Measurements from ENCODE around the gene LMF1. TPM values are rescaled to one million over a fixed set of nuclear protein-coding genes. Genes with fewer than 3 reads are reported as not detected.

LMF1 gene
- total and polyA plus RNA-seq, 8 donors: 7.6 to 121 (median 15.8) TPM

DNA sequence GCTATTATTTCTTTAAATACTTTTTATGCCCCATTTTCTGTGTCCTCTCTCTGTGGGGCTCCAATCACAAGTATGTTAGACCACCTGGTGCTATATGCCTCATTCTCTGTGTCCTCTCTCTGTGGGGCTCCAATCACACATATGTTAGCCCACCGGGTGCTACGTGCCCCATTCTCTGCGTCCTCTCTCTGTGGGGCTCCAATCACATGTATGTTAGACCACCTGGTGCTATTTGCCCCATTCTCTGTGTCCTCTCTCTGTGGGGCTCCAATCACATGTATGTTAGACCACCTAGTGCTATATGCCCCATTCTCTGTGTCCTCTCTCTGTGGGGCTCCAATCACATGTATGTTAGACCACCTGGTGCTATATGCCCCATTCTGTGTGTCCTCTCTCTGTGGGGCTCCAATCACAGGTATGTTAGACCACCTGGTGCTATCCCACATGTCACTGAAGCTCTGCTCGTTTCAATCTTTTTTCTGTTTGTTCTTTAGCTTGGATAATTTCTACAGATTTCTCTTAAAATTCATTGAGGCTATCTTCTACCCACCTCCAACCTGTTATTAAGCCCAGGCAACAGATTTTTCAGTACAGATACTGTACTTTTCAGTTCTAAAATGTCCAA lies 28.2 kb downstream of the LMF1 start:
- no peak overlapping the region for H3K27ac ChIP-seq
- 87 to 98% (median 93%) methylated on average over 4 of the region's 4 CpGs for WGBS, 5 donors
- intact Hi-C loops (cut with DNase I; ENCODE audit: low total_unique reads): no loop called here
- no peak for DNase-seq
- H3K9me3 ChIP-seq: peaks cover 0 to 23% (median 15%) of the 10 kb centered on the region in 4 donors
- no peak overlapping the region for H3K4me3 ChIP-seq
- TF ChIP-seq POLR2A (IDR thresholded peaks at IDR 0.05) (no peak), EP300 (IDR thresholded peaks at IDR 0.05) (no peak), POLR2AphosphoS5 (IDR thresholded peaks at IDR 0.05) (no peak)
- TF ChIP-seq, protein P1, sequence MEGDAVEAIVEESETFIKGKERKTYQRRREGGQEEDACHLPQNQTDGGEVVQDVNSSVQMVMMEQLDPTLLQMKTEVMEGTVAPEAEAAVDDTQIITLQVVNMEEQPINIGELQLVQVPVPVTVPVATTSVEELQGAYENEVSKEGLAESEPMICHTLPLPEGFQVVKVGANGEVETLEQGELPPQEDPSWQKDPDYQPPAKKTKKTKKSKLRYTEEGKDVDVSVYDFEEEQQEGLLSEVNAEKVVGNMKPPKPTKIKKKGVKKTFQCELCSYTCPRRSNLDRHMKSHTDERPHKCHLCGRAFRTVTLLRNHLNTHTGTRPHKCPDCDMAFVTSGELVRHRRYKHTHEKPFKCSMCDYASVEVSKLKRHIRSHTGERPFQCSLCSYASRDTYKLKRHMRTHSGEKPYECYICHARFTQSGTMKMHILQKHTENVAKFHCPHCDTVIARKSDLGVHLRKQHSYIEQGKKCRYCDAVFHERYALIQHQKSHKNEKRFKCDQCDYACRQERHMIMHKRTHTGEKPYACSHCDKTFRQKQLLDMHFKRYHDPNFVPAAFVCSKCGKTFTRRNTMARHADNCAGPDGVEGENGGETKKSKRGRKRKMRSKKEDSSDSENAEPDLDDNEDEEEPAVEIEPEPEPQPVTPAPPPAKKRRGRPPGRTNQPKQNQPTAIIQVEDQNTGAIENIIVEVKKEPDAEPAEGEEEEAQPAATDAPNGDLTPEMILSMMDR (IDR thresholded peaks at IDR 0.05): no peak
- H3K4me1 ChIP-seq: no peaks in the 10 kb centered on the region
- no peaks in the 10 kb centered on the region for H3K27me3 ChIP-seq
- peaks cover 0 to 89% (median 65%) of the 10 kb centered on the region in 4 donors for H3K36me3 ChIP-seq

GRCh38 chr16:939941-940340 lies 30.8 kb downstream of the LMF1 start:
- Histone ChIP-seq H3K27me3 (no peaks in the 10 kb centered on the region), H3K36me3 (peaks cover 0 to 70% (median 51%) of the 10 kb centered on the region in 4 donors), H3K4me1 (no peaks in the 10 kb centered on the region), H3K27ac (no peak overlapping the region), H3K4me3 (no peak overlapping the region), H3K9me3 (peaks cover 0 to 23% (median 15%) of the 10 kb centered on the region in 4 donors)
- TF ChIP-seq, protein P1 (IDR thresholded peaks at IDR 0.05): no peak
- TF ChIP-seq POLR2AphosphoS5 (IDR thresholded peaks at IDR 0.05) (no peak), EP300 (IDR thresholded peaks at IDR 0.05) (no peak), POLR2A (IDR thresholded peaks at IDR 0.05) (no peak)
- 91 to 97% (median 95%) methylated on average over 14 to 17 of the region's 17 CpGs for WGBS, 5 donors
- DNase-seq: no peak
- intact Hi-C loops (cut with DNase I; ENCODE audit: low total_unique reads): no loop called here

DNA sequence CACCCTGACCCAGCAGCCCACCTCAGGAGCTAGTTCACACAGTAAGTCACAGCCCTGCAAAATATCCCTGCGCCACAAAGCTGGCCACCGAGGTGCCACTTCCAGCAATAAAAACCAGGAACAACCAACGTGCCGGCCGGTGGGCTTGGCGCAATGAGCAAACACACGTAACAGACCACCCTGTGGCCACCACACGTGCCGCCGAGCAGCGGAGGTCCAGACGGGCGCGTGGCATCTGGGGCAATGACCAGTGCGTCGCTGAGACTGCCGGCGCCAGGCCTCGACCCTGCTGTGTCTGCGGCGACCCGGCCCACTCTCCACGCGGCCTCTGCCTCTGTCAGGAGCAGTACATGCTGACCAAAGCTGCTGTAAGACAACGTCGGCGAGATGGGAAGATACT lies 31.5 kb downstream of the LMF1 start:
- Histone ChIP-seq H3K4me1 (no peaks in the 10 kb centered on the region), H3K4me3 (no peak overlapping the region), H3K27ac (no peak overlapping the region), H3K27me3 (no peaks in the 10 kb centered on the region), H3K9me3 (peaks cover 0 to 23% (median 15%) of the 10 kb centered on the region in 4 donors), H3K36me3 (peaks cover 0 to 69% (median 50%) of the 10 kb centered on the region in 4 donors)
- TF ChIP-seq POLR2A (IDR thresholded peaks at IDR 0.05) (no peak), POLR2AphosphoS5 (IDR thresholded peaks at IDR 0.05) (no peak), EP300 (IDR thresholded peaks at IDR 0.05) (no peak)
- TF ChIP-seq, protein P1 (IDR thresholded peaks at IDR 0.05): no peak
- WGBS, 5 donors: 93 to 97% (median 95%) methylated on average over 25 to 27 of the region's 27 CpGs
- no peak for DNase-seq
- intact Hi-C loops (cut with DNase I; ENCODE audit: low total_unique reads): no loop called here

- no peaks in the 10 kb centered on the region for H3K27me3 ChIP-seq
- peaks cover 0 to 69% (median 53%) of the 10 kb centered on the region in 4 donors for H3K36me3 ChIP-seq
- WGBS, 5 donors: 66 to 88% (median 86%) methylated on average over 9 of the region's 9 CpGs
- no peak for DNase-seq
- peaks cover 0 to 23% (median 15%) of the 10 kb centered on the region in 4 donors for H3K9me3 ChIP-seq
- H3K27ac ChIP-seq: no peak overlapping the region
- TF ChIP-seq POLR2AphosphoS5 (IDR thresholded peaks at IDR 0.05) (no peak), POLR2A (IDR thresholded peaks at IDR 0.05) (no peak), EP300 (IDR thresholded peaks at IDR 0.05) (no peak)
- TF ChIP-seq, protein P1 (IDR thresholded peaks at IDR 0.05): no peak
- H3K4me1 ChIP-seq: no peaks in the 10 kb centered on the region
- intact Hi-C loops (cut with DNase I; ENCODE audit: low total_unique reads): no loop called here
- no peak overlapping the region for H3K4me3 ChIP-seq
Observed at GRCh38 chr16:938752-939151, 32.0 kb downstream of the LMF1 start.
